H1 (cell line): ENCODE data around the gene GSTM2. TPM values are rescaled to one million over a fixed set of nuclear protein-coding genes. Genes with fewer than 3 reads are reported as not detected.

Experiments used
- BCL11A ChIP-seq, 2 experiments: IDR thresholded peaks; one replicate each; pipeline ENCODE4 v1.6.1; 2011; ENCODE audit warnings: low read depth in 2 of 2, low read length in 2 of 2, mild to moderate bottlenecking in 2 of 2
- CBX5 ChIP-seq: fragments of 300-800, 300-1000 bp; sonication (generic); IDR thresholded peaks from 2 replicates; pipeline ENCODE4 v1.7.1; 2016; ENCODE audit warnings: antibody characterized with exemption, low read length, low read depth
- E2F6 ChIP-seq: IDR thresholded peaks from 2 replicates; pipeline ENCODE4 v1.6.1; 2012; ENCODE audit warnings: inconsistent platforms
- GABPA ChIP-seq: IDR thresholded peaks from 2 replicates; pipeline ENCODE4 v1.6.1; 2011; ENCODE audit warnings: mild to moderate bottlenecking, low read length, moderate library complexity, borderline replicate concordance; ENCODE audit not compliant: insufficient read depth
- JUN ChIP-seq: IDR thresholded peaks from 2 replicates; pipeline ENCODE4 v1.6.1; 2011; ENCODE audit warnings: low read depth, mild to moderate bottlenecking, improper control_type of control experiment, low read length
- KDM5A ChIP-seq: fragments of 200-600 bp; IDR thresholded peaks from 2 replicates; pipeline ENCODE4 v1.7.1; 2012; ENCODE audit warnings: mild to moderate bottlenecking, low read length, inconsistent platforms, mixed read lengths
- POLR2AphosphoS5 ChIP-seq: IDR thresholded peaks from 2 replicates; pipeline ENCODE4 v1.6.1; 2011; ENCODE audit warnings: low read depth, low read length
- POU5F1 ChIP-seq: IDR thresholded peaks from 2 replicates; pipeline ENCODE4 v1.6.1; 2011; ENCODE audit warnings: low read depth, mild to moderate bottlenecking, low read length, moderate library complexity
- RNF2 ChIP-seq: fragments of 200-900, 300-1000 bp; sonication (generic); IDR thresholded peaks from 2 replicates; pipeline ENCODE4 v1.7.1; 2016; ENCODE audit warnings: borderline replicate concordance, low read depth, mild to moderate bottlenecking, antibody characterized with exemption, low read length; ENCODE audit not compliant: poor library complexity, severe bottlenecking; ENCODE audit errors: missing control alignments
- SUZ12 ChIP-seq: fragments of 200-600 bp; sonication (generic); IDR thresholded peaks from 2 replicates; pipeline ENCODE4 v1.6.1; 2012; ENCODE audit warnings: mild to moderate bottlenecking, inconsistent platforms, low read length, moderate library complexity, mixed read lengths
- polyA plus RNA-seq, 7 experiments: library from polyadenylated mRNA; depleted of rRNA in 3 of 7; stranded (reverse) in 5 of 7; unstranded in 2 of 7; fragments of >200 nt in 5 of 7; fragments of 200-250 nt in 2 of 7; gene quantifications; 1 replicate in 5 of 7; 2 replicates in 1 of 7; 4 replicates in 1 of 7; pipeline versions ENCODE4 v1.2.1 to v1.2.3, GENCODE V29; 2011 to 2013; ENCODE audit warnings: missing spikeins in 2 of 7, mixed read lengths in 2 of 7
- total RNA-seq: library from RNA; stranded (reverse); fragmentation: NEBNext Ultra II Directional; extraction: Animal tissue kit (Norgen Biotek cat#: 25700); gene quantifications from 2 replicates; pipeline ENCODE4 v1.2.1, GENCODE V29; 2021
- TF ChIP-seq, protein P1 (sequence below): fragments of 300-600 bp; sonication (generic); IDR thresholded peaks from 2 replicates; pipeline ENCODE4 v1.7.1; 2012; ENCODE audit warnings: low read length, moderate library complexity, mild to moderate bottlenecking, inconsistent platforms; ENCODE audit not compliant: insufficient replicate concordance

The GSTM2 gene
- total and polyA plus RNA-seq, 2 of the 8 experiments (the other 6 are each of a cell fraction or from before 2014, with no cell fraction given): 9.6 to 23.1 TPM

- TF ChIP-seq, protein P1, sequence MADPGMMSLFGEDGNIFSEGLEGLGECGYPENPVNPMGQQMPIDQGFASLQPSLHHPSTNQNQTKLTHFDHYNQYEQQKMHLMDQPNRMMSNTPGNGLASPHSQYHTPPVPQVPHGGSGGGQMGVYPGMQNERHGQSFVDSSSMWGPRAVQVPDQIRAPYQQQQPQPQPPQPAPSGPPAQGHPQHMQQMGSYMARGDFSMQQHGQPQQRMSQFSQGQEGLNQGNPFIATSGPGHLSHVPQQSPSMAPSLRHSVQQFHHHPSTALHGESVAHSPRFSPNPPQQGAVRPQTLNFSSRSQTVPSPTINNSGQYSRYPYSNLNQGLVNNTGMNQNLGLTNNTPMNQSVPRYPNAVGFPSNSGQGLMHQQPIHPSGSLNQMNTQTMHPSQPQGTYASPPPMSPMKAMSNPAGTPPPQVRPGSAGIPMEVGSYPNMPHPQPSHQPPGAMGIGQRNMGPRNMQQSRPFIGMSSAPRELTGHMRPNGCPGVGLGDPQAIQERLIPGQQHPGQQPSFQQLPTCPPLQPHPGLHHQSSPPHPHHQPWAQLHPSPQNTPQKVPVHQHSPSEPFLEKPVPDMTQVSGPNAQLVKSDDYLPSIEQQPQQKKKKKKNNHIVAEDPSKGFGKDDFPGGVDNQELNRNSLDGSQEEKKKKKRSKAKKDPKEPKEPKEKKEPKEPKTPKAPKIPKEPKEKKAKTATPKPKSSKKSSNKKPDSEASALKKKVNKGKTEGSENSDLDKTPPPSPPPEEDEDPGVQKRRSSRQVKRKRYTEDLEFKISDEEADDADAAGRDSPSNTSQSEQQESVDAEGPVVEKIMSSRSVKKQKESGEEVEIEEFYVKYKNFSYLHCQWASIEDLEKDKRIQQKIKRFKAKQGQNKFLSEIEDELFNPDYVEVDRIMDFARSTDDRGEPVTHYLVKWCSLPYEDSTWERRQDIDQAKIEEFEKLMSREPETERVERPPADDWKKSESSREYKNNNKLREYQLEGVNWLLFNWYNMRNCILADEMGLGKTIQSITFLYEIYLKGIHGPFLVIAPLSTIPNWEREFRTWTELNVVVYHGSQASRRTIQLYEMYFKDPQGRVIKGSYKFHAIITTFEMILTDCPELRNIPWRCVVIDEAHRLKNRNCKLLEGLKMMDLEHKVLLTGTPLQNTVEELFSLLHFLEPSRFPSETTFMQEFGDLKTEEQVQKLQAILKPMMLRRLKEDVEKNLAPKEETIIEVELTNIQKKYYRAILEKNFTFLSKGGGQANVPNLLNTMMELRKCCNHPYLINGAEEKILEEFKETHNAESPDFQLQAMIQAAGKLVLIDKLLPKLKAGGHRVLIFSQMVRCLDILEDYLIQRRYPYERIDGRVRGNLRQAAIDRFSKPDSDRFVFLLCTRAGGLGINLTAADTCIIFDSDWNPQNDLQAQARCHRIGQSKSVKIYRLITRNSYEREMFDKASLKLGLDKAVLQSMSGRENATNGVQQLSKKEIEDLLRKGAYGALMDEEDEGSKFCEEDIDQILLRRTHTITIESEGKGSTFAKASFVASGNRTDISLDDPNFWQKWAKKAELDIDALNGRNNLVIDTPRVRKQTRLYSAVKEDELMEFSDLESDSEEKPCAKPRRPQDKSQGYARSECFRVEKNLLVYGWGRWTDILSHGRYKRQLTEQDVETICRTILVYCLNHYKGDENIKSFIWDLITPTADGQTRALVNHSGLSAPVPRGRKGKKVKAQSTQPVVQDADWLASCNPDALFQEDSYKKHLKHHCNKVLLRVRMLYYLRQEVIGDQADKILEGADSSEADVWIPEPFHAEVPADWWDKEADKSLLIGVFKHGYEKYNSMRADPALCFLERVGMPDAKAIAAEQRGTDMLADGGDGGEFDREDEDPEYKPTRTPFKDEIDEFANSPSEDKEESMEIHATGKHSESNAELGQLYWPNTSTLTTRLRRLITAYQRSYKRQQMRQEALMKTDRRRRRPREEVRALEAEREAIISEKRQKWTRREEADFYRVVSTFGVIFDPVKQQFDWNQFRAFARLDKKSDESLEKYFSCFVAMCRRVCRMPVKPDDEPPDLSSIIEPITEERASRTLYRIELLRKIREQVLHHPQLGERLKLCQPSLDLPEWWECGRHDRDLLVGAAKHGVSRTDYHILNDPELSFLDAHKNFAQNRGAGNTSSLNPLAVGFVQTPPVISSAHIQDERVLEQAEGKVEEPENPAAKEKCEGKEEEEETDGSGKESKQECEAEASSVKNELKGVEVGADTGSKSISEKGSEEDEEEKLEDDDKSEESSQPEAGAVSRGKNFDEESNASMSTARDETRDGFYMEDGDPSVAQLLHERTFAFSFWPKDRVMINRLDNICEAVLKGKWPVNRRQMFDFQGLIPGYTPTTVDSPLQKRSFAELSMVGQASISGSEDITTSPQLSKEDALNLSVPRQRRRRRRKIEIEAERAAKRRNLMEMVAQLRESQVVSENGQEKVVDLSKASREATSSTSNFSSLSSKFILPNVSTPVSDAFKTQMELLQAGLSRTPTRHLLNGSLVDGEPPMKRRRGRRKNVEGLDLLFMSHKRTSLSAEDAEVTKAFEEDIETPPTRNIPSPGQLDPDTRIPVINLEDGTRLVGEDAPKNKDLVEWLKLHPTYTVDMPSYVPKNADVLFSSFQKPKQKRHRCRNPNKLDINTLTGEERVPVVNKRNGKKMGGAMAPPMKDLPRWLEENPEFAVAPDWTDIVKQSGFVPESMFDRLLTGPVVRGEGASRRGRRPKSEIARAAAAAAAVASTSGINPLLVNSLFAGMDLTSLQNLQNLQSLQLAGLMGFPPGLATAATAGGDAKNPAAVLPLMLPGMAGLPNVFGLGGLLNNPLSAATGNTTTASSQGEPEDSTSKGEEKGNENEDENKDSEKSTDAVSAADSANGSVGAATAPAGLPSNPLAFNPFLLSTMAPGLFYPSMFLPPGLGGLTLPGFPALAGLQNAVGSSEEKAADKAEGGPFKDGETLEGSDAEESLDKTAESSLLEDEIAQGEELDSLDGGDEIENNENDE: no peak
- TF ChIP-seq E2F6 (no peak), KDM5A (no peak), BCL11A (IDR thresholded peaks at IDR 0.05; ENCODE audit: low read depth in 2 of 2, low read length in 2 of 2) (no peak), JUN (no peak), GABPA (no peak), SUZ12 (no peak), POLR2AphosphoS5 (no peak), CBX5 (no peak), POU5F1 (no peak), RNF2 (no peak)
These were observed 48.3 kb downstream of the GSTM2 start (continued) for GRCh38 chr1:109716121-109716520.
